Measurements from ENCODE around the gene MARK2.

MARK2 gene

GRCh38 chr11:63816732-63817131 lies 22.2 kb upstream of the MARK2 start:
- H3K4me3 Mint-ChIP-seq = no peak overlapping the region
- peaks cover 3% of the 10 kb centered on the region for H3K36me3 Mint-ChIP-seq
- no peaks in the 10 kb centered on the region for H3K27me3 Mint-ChIP-seq
- peaks cover 22% of the 10 kb centered on the region for H3K4me1 Mint-ChIP-seq (ENCODE audit: low read depth)
- no peak overlapping the region for H3K27ac Mint-ChIP-seq
- H3K9me3 Mint-ChIP-seq (ENCODE audit: low read depth) = no peaks in the 10 kb centered on the region

- H3K27me3 Mint-ChIP-seq = no peaks in the 10 kb centered on the region
Measured at GRCh38 chr11:63817758-63818498, 21.0 kb upstream of the MARK2 start.

GRCh38 chr11:63818609-63819008 lies 20.3 kb upstream of the MARK2 start:
- no peaks in the 10 kb centered on the region for H3K27me3 Mint-ChIP-seq
- H3K4me3 Mint-ChIP-seq = no peak overlapping the region
- H3K9me3 Mint-ChIP-seq (ENCODE audit: low read depth) = no peaks in the 10 kb centered on the region
- no peak overlapping the region for H3K27ac Mint-ChIP-seq
- peaks cover 18% of the 10 kb centered on the region for H3K4me1 Mint-ChIP-seq (ENCODE audit: low read depth)
- peaks cover 9% of the 10 kb centered on the region for H3K36me3 Mint-ChIP-seq

More at GRCh38 chr11:63817758-63818498, 21.0 kb upstream of the MARK2 start:
- Mint-ChIP-seq H3K27ac (no peak overlapping the region), H3K9me3 (ENCODE audit: low read depth) (no peaks in the 10 kb centered on the region), H3K4me3 (no peak overlapping the region), H3K36me3 (peaks cover 9% of the 10 kb centered on the region), H3K4me1 (ENCODE audit: low read depth) (peaks cover 18% of the 10 kb centered on the region)

GRCh38 chr11:63821411-63821810 lies 17.5 kb upstream of the MARK2 start:
- Mint-ChIP-seq H3K4me3 (no peak overlapping the region), H3K9me3 (ENCODE audit: low read depth) (no peaks in the 10 kb centered on the region), H3K36me3 (peaks cover 9% of the 10 kb centered on the region), H3K4me1 (ENCODE audit: low read depth) (no peaks in the 10 kb centered on the region), H3K27ac (no peak overlapping the region), H3K27me3 (no peaks in the 10 kb centered on the region)

- Mint-ChIP-seq H3K9me3 (ENCODE audit: low read depth) (no peaks in the 10 kb centered on the region), H3K4me3 (no peak overlapping the region), H3K4me1 (ENCODE audit: low read depth) (no peaks in the 10 kb centered on the region), H3K36me3 (peaks cover 6% of the 10 kb centered on the region), H3K27me3 (no peaks in the 10 kb centered on the region), H3K27ac (no peak overlapping the region)
Measured at GRCh38 chr11:63826471-63827190, 12.3 kb upstream of the MARK2 start.

GRCh38 chr11:63829823-63830489 lies 9.0 kb upstream of the MARK2 start:
- H3K27ac Mint-ChIP-seq = no peak overlapping the region
- peaks cover 2% of the 10 kb centered on the region for H3K4me1 Mint-ChIP-seq (ENCODE audit: low read depth)
- H3K9me3 Mint-ChIP-seq (ENCODE audit: low read depth) = no peaks in the 10 kb centered on the region

GRCh38 chr11:63831326-63831725 lies 7.6 kb upstream of the MARK2 start:
- no peak overlapping the region for H3K4me3 Mint-ChIP-seq
- H3K36me3 Mint-ChIP-seq = no peaks in the 10 kb centered on the region
- no peaks in the 10 kb centered on the region for H3K27me3 Mint-ChIP-seq
- H3K27ac Mint-ChIP-seq = no peak overlapping the region
- H3K9me3 Mint-ChIP-seq (ENCODE audit: low read depth) = no peaks in the 10 kb centered on the region
- peaks cover 2% of the 10 kb centered on the region for H3K4me1 Mint-ChIP-seq (ENCODE audit: low read depth)

More at GRCh38 chr11:63829823-63830489, 9.0 kb upstream of the MARK2 start:
- Mint-ChIP-seq H3K36me3 (no peaks in the 10 kb centered on the region), H3K4me3 (no peak overlapping the region), H3K27me3 (no peaks in the 10 kb centered on the region)

GRCh38 chr11:63832336-63832735 lies 6.6 kb upstream of the MARK2 start:
- no peaks in the 10 kb centered on the region for H3K27me3 Mint-ChIP-seq
- no peaks in the 10 kb centered on the region for H3K9me3 Mint-ChIP-seq (ENCODE audit: low read depth)
- H3K4me3 Mint-ChIP-seq = no peak overlapping the region
- no peaks in the 10 kb centered on the region for H3K36me3 Mint-ChIP-seq
- peaks cover 6% of the 10 kb centered on the region for H3K4me1 Mint-ChIP-seq (ENCODE audit: low read depth)
- H3K27ac Mint-ChIP-seq = no peak overlapping the region

GRCh38 chr11:63833048-63833447 lies 5.9 kb upstream of the MARK2 start:
- Mint-ChIP-seq H3K9me3 (ENCODE audit: low read depth) (no peaks in the 10 kb centered on the region), H3K27ac (no peak overlapping the region), H3K4me1 (ENCODE audit: low read depth) (peaks cover 13% of the 10 kb centered on the region), H3K36me3 (no peaks in the 10 kb centered on the region), H3K27me3 (no peaks in the 10 kb centered on the region), H3K4me3 (no peak overlapping the region)

GRCh38 chr11:63834535-63835157 lies 4.3 kb upstream of the MARK2 start:
- Mint-ChIP-seq H3K27ac (no peak overlapping the region), H3K4me1 (ENCODE audit: low read depth) (peaks cover 17% of the 10 kb centered on the region), H3K36me3 (no peaks in the 10 kb centered on the region), H3K9me3 (ENCODE audit: low read depth) (no peaks in the 10 kb centered on the region), H3K27me3 (no peaks in the 10 kb centered on the region), H3K4me3 (no peak overlapping the region)

GRCh38 chr11:63835158-63835545 lies 3.8 kb upstream of the MARK2 start:
- Mint-ChIP-seq H3K4me3 (no peak overlapping the region), H3K27me3 (no peaks in the 10 kb centered on the region), H3K36me3 (no peaks in the 10 kb centered on the region), H3K4me1 (ENCODE audit: low read depth) (peaks cover 21% of the 10 kb centered on the region), H3K9me3 (ENCODE audit: low read depth) (no peaks in the 10 kb centered on the region), H3K27ac (no peak overlapping the region)

GRCh38 chr11:63837027-63837688 lies 1.8 kb upstream of the MARK2 start:
- Mint-ChIP-seq H3K27ac (peak overlapping the region; percentile 10), H3K36me3 (no peaks in the 10 kb centered on the region), H3K9me3 (ENCODE audit: low read depth) (no peaks in the 10 kb centered on the region), H3K4me1 (ENCODE audit: low read depth) (peaks cover 40% of the 10 kb centered on the region), H3K27me3 (no peaks in the 10 kb centered on the region), H3K4me3 (peak overlapping the region; percentile 30)

GRCh38 chr11:63837739-63838138 lies 1.2 kb upstream of the MARK2 start:
- Mint-ChIP-seq H3K27me3 (no peaks in the 10 kb centered on the region), H3K36me3 (no peaks in the 10 kb centered on the region), H3K27ac (no peak overlapping the region), H3K4me1 (ENCODE audit: low read depth) (peaks cover 45% of the 10 kb centered on the region), H3K9me3 (ENCODE audit: low read depth) (no peaks in the 10 kb centered on the region), H3K4me3 (no peak overlapping the region)

- Mint-ChIP-seq H3K4me1 (ENCODE audit: low read depth) (peaks cover 50% of the 10 kb centered on the region), H3K27ac (peak overlapping the region; percentile 55), H3K36me3 (no peaks in the 10 kb centered on the region), H3K9me3 (ENCODE audit: low read depth) (no peaks in the 10 kb centered on the region), H3K27me3 (no peaks in the 10 kb centered on the region), H3K4me3 (peak overlapping the region; percentile 85)
Measured at GRCh38 chr11:63838150-63838677, 696 bp upstream of the MARK2 start.
